CD1c-positive myeloid dendritic cell (primary cell): ENCODE results near the gene PHLPP1.
A peak's percentile ranks its signal among the peaks of the same experiment; 100 is the strongest.

Experiments
- DNase-seq: peaks from one replicate; pipeline ENCODE4 v3.0.0-alpha.2; 2016; ENCODE audit errors: extremely low spot score

The PHLPP1 gene

GRCh38 chr18:62935994-62936393 lies 220.7 kb downstream of the PHLPP1 start:
- DNase-seq, result no peak

DNA sequence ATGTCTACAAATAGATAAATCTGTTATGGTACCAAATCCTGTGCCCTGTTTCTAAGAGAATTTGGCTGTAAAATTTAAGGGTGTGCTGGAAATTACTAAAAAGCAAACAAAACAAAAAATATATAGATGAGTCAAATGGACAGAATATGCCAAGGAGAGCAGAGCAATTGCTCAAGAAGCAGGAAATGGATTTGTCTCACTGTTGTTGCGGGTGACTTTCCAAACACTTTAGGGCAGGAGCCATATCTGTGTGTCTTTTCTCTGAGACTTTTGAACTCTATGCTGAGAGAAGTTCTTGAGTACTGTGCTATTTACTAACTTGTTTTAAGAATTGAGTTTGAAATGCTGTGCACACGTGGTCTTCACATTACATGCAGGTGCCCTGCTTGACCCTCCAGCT lies 221.7 kb downstream of the PHLPP1 start:
- DNase-seq, result no peak

DNA sequence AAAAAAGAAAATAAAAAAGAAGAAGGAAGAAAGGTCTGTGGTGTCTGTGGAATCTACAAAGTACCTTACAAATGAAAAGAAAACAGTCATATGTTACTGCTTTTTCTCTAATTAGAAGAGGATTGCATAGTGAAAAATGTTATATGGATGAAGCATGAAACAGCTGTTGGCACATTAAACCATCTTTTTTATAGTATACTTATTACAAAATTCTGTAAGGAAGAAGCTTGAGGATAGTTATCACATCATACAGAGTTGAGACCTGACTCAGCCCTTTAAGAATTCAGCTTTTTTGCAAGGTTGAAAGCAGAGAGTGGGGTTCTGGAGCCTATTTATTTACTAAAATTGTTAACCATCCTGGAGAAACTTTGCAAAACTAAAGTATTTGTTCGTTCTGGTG lies 222.7 kb downstream of the PHLPP1 start:
- DNase-seq, result no peak

DNA sequence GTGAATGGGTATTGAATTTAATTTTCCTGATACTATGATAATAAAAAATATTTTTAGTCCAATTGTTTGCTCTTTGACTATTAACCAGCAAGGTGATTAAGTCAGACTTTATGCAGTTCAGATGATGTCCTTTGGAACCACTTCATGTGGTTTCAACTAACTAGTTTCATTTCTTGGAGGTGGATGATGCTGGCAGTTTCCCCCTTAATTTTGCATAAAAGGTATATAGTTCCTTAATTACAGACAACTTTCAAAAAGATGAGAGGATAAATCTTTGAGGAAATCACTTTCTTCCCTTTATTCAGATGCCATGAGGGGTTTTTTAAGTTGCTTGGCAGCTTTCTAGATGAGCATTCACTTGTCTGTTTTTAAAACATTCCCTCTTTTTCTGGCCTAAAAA lies 223.1 kb downstream of the PHLPP1 start:
- peak; percentile 28 for DNase-seq

GRCh38 chr18:62939433-62939832 lies 224.1 kb downstream of the PHLPP1 start:
- DNase-seq, result peak; percentile 78

- DNase-seq, result peak; percentile 10
These were observed 224.6 kb downstream of the PHLPP1 start for GRCh38 chr18:62939926-62940325.

- no peak for DNase-seq
These were observed 227.2 kb downstream of the PHLPP1 start for GRCh38 chr18:62942578-62942977.

GRCh38 chr18:62944454-62944853 lies 229.1 kb downstream of the PHLPP1 start:
- no peak for DNase-seq

- DNase-seq, result no peak
These were observed 233.4 kb downstream of the PHLPP1 start for GRCh38 chr18:62948788-62949187.

- no peak for DNase-seq
These were observed 234.9 kb downstream of the PHLPP1 start for GRCh38 chr18:62950246-62950645.

DNA sequence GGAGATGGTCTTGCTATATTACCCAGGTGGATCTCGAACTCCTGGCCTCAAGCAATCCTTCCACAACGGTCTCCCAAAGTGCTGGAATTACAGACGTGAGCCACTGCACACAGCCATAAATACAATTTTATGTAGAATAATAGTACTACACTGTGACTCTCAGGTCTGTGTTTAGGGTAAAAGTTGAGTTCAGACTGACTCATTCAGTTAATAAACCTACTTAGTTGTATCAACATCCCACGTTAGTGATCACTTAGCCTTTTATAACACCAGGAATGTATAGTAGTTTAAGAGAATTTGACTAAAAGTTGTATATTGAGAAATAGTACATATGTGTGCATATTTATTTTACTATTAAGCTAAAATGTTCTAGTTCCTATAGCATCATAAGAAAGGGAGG lies 237.5 kb downstream of the PHLPP1 start:
- no peak for DNase-seq

- no peak for DNase-seq
These were observed 238.3 kb downstream of the PHLPP1 start for GRCh38 chr18:62953663-62954062.

GRCh38 chr18:62954366-62954765 lies 239.0 kb downstream of the PHLPP1 start:
- DNase-seq, result no peak

GRCh38 chr18:62957885-62958472 lies 242.6 kb downstream of the PHLPP1 start:
- peak; percentile 62 for DNase-seq

DNA sequence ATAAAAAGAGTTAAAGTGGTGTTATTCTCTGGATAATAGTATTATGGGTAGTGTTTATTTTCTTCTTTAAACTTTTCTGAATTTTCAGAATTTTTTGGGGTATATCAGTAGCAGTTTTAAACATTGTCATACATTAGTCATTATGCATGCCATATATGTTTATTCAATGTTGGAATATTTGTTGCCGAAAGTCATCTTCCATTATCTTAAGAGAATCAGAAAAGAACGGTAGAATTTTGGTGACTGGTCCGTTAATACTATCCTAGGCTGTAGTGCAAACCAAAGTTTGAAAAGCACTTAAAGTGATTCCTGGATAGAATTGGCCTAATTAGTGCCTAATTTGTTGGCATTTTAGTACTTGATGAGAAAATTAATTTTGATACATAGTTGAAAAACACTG lies 244.1 kb downstream of the PHLPP1 start:
- DNase-seq, result no peak

DNA sequence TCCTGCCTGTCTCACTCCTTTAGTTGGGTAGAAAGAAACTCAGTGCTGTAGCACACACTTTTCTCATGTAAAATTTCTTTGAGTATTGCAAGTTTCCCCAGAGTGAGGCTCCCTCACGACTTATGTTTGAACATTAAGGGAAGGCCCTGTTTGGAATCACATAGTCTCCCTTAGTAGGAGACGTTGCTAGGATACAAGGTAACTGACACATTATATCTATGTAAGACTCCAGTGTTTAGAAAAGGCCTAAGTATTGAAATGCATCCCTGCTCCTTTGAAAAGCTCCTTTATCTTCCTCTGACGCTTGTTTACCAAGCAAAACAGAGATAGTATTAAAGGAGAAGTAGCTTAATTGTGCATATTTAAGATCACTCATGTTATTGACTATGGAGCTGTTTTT lies 248.2 kb downstream of the PHLPP1 start:
- no peak for DNase-seq

- no peak for DNase-seq
These were observed 249.1 kb downstream of the PHLPP1 start for GRCh38 chr18:62964432-62964831.

DNA sequence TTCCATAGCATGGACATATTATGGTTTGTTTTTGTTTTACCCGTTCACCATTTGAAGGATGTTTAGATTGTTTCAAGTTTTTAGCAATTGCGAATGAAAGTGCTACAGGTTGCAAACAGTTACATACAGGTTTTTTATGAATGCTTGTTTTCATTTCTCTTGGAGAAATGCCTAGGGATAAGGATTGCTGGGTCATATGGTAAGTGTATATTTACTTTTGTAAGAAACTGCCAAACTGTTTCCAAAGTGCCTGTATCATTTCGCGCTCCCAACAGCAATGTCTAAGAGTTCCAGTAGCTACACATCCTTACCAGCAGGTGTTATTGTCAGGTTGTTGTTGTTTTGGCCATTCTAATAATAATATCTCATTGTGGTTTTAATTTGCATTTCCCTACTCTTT lies 251.7 kb downstream of the PHLPP1 start:
- DNase-seq, result no peak

- DNase-seq, result no peak
These were observed 258.3 kb downstream of the PHLPP1 start for GRCh38 chr18:62973689-62974088.

- no peak for DNase-seq
These were observed 259.0 kb downstream of the PHLPP1 start for GRCh38 chr18:62974388-62974787.

DNA sequence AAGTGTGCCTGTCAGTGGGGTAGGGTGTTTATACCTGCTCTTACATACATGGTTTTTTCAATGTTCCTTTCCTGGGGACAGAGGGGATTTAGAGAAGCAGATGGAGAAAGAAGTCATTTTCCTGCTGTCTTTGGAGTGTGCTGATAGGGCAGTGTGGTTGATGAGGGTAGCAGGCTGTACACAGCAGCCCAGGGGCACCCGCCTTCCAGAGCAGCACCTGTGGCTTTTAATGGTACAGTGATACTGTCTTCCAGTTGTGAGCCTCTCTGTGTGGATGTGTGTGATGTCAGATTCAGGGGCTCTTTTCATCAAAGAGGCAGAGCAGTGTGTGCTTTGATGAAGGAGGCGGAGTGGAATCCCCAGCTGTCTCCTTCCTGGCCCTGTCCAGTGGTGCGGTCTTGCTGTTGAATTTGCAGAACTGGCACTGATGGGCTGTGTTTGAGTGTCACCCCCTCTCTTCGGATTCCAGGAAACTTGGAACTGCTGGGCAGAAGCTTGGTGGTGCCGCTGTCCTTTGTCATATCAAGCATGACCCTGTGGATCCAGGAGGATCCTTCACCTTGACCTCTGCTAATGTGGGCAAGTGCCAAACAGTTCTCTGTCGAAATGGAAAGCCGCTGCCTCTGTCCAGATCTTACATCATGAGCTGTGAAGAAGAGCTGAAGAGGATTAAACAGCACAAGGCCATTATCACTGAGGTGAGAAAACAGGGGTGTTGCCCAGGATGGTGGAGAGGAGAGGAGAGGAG lies 259.8 kb downstream of the PHLPP1 start:
- no peak for DNase-seq

GRCh38 chr18:62975785-62976184 lies 260.4 kb downstream of the PHLPP1 start:
- DNase-seq, result no peak

- no peak for DNase-seq
These were observed 260.9 kb downstream of the PHLPP1 start for GRCh38 chr18:62976227-62976626.

- DNase-seq, result no peak
These were observed 262.2 kb downstream of the PHLPP1 start for GRCh38 chr18:62977512-62977911.
